ENCODE measurements around the gene ZNF777. TPM values are rescaled to one million over a fixed set of nuclear protein-coding genes. Genes with fewer than 3 reads are reported as not detected.
"Not testable (repeated sequence)": the region's sequence is repeated elsewhere in the genome, so short reads cannot be mapped to it uniquely, and the experiment has no call there.

Gene ZNF777
- polyA plus RNA-seq, 3 donors, result 0.13 to 2.0 (median 0.25) TPM

DNA sequence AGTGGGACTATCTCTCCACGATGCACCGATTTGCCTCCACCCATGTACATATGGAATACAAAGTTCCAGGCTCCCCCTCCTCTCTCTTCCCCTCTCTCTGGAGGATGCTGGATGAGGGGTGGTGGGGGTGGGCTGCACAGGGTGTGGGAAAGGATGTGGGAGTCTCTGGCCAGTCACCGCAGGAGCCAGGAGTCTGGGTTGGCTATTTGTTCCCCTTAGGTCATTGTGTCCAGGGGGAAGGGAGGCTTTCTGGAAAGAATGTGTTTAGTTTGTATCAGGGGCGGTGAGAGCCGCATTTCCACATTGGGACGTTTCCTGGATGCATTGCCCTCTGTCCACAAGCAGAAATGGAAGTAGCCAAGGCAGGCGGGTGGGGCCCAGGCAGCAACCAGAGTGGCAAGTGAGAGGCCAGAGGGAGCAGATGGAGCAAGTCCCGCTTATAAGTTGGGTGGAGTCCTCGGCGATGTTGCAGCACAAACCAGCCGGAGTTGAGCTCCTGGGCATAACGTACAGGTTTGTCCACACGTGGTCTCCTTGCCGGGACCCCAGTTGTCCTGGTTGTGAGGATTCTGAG is 63.3 kb downstream of the ZNF777 start:
- Mint-ChIP-seq H3K27ac (no peak overlapping the region), H3K4me1 (no peaks in the 10 kb centered on the region), H3K36me3 (no peaks in the 10 kb centered on the region), H3K4me3 (no peak overlapping the region), H3K27me3 (ENCODE audit: low read depth in 3 of 3) (peaks cover 5 to 31% (median 15%) of the 10 kb centered on the region in 3 donors), H3K9me3 (peaks cover 4 to 16% (median 10%) of the 10 kb centered on the region in 7 donors)
- Histone ChIP-seq H3K9me3 (replicated peaks in 1 of 2; ENCODE audit: control insufficient read depth in 1 of 2, insufficient read depth in 1 of 2, low read length in 2 of 2) (peaks cover 8 to 11% of the 10 kb centered on the region in 2 donors), H3K4me2 (replicated peaks; ENCODE audit: extremely low read depth, low read length, poor library complexity, severe bottlenecking) (no peak overlapping the region), H3K27me3 (ENCODE audit: control insufficient read depth in 2 of 2, insufficient read depth in 2 of 2, low read length in 2 of 2) (no peaks in the 10 kb centered on the region), H3K79me2 (ENCODE audit: insufficient read depth, low read length) (no peaks in the 10 kb centered on the region), H3K9ac (ENCODE audit: insufficient read depth, low read length, poor library complexity, severe bottlenecking) (no peak overlapping the region), H3K4me3 (replicated peaks in 1 of 3; ENCODE audit: low read depth in 2 of 3, low read length in 3 of 3) (no peak overlapping the region), H3K4me1 (ENCODE audit: control insufficient read depth in 1 of 2, insufficient read depth in 2 of 2, low read length in 2 of 2) (no peaks in the 10 kb centered on the region), H3K27ac (ENCODE audit: low read depth in 1 of 2, low read length in 2 of 2) (no peak overlapping the region), H3K36me3 (replicated peaks in 1 of 2; ENCODE audit: control insufficient read depth in 1 of 2, insufficient read depth in 2 of 2, low read length in 2 of 2) (no peaks in the 10 kb centered on the region), H2AFZ (ENCODE audit: insufficient read depth, low read depth, low read length, poor library complexity, severe bottlenecking) (no peak overlapping the region), H4K20me1 (ENCODE audit: insufficient read depth, low read length) (no peaks in the 10 kb centered on the region)
- no peak for DNase-seq
- 38% methylated on average over 12 of the region's 14 CpGs for WGBS (ENCODE audit: insufficient coverage)
- TF ChIP-seq, protein P1, sequence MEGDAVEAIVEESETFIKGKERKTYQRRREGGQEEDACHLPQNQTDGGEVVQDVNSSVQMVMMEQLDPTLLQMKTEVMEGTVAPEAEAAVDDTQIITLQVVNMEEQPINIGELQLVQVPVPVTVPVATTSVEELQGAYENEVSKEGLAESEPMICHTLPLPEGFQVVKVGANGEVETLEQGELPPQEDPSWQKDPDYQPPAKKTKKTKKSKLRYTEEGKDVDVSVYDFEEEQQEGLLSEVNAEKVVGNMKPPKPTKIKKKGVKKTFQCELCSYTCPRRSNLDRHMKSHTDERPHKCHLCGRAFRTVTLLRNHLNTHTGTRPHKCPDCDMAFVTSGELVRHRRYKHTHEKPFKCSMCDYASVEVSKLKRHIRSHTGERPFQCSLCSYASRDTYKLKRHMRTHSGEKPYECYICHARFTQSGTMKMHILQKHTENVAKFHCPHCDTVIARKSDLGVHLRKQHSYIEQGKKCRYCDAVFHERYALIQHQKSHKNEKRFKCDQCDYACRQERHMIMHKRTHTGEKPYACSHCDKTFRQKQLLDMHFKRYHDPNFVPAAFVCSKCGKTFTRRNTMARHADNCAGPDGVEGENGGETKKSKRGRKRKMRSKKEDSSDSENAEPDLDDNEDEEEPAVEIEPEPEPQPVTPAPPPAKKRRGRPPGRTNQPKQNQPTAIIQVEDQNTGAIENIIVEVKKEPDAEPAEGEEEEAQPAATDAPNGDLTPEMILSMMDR (IDR thresholded peaks at IDR 0.05), result no peak
- intact Hi-C loops (cut with micrococcal nuclease), result no loop called here

DNA sequence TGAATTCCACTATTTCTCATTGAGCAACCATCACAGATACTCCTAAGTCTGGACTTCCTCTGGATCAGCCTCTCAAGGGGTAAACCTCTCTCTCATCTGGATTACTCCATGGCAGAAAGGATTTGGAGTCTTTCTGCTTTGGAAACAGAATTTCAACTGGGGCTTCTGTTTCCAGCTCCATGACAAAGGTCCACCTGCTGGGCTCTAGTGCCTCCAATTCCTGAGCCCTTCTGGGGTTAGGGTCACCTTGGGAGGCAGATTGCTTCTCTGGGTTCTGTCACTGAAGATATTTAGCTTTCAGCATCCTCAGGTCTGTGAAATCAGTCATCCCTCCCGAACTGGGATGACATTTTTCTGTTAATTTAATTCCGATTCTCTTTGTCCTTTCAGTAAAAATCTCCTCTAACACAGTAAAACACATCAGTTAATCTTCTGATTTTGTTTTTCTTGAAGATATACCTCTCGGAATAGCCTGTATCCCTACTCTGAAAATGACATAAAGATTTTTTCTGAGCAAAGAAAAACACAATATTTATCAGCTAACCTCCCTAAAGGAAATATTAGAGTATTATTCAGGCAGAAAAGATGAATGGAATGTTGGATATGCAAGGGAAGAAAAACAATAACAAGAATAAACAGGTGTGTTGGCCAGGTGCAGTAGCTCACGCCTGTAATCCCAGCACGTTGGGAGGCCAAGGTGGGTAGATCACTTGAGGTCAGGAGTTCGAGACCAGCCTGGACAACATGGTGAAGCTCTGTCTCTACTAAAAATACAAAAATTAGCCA is 72.1 kb downstream of the ZNF777 start:
- H3K36me3 Mint-ChIP-seq; H3K4me1 Mint-ChIP-seq; H3K9me3 ChIP-seq (replicated peaks in 1 of 2; ENCODE audit: control insufficient read depth in 1 of 2, insufficient read depth in 1 of 2, low read length in 2 of 2); H2AFZ ChIP-seq (ENCODE audit: insufficient read depth, low read depth, low read length, poor library complexity, severe bottlenecking); H3K27me3 Mint-ChIP-seq (ENCODE audit: low read depth in 3 of 3); H3K36me3 ChIP-seq (replicated peaks in 1 of 2; ENCODE audit: control insufficient read depth in 1 of 2, insufficient read depth in 2 of 2, low read length in 2 of 2); H3K4me3 Mint-ChIP-seq; H3K79me2 ChIP-seq (ENCODE audit: insufficient read depth, low read length); DNase-seq; H3K27ac Mint-ChIP-seq; H3K4me2 ChIP-seq (replicated peaks; ENCODE audit: extremely low read depth, low read length, poor library complexity, severe bottlenecking); intact Hi-C loops (cut with micrococcal nuclease); H3K9ac ChIP-seq (ENCODE audit: insufficient read depth, low read length, poor library complexity, severe bottlenecking); H4K20me1 ChIP-seq (ENCODE audit: insufficient read depth, low read length); H3K27ac ChIP-seq (ENCODE audit: low read depth in 1 of 2, low read length in 2 of 2); H3K27me3 ChIP-seq (ENCODE audit: control insufficient read depth in 2 of 2, insufficient read depth in 2 of 2, low read length in 2 of 2); H3K4me1 ChIP-seq (ENCODE audit: control insufficient read depth in 1 of 2, insufficient read depth in 2 of 2, low read length in 2 of 2); H3K4me3 ChIP-seq (replicated peaks in 1 of 3; ENCODE audit: low read depth in 2 of 3, low read length in 3 of 3): not testable (repeated sequence)
- 73% methylated on average over 3 of the region's 6 CpGs for WGBS (ENCODE audit: insufficient coverage)
- H3K9me3 Mint-ChIP-seq, result peaks cover 1 to 17% (median 7%) of the 10 kb centered on the region in 7 donors

DNA sequence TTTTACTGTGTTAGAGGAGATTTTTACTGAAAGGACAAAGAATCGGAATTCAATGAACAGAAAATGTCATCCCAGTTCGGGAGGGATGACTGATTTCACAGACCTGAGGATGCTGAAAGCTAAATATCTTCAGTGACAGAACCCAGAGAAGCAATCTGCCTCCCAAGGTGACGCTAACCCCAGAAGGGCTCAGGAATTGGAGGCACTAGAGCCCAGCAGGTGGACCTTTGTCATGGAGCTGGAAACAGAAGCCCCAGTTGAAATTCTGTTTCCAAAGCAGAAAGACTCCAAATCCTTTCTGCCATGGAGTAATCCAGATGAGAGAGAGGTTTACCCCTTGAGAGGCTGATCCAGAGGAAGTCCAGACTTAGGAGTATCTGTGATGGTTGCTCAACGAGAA is 74.3 kb downstream of the ZNF777 start:
- peaks cover 9 to 23% (median 18%) of the 10 kb centered on the region in 7 donors for H3K9me3 Mint-ChIP-seq
- H3K4me3 Mint-ChIP-seq; H3K4me2 ChIP-seq (replicated peaks; ENCODE audit: extremely low read depth, low read length, poor library complexity, severe bottlenecking); H3K4me1 ChIP-seq (ENCODE audit: control insufficient read depth in 1 of 2, insufficient read depth in 2 of 2, low read length in 2 of 2); intact Hi-C loops (cut with micrococcal nuclease); H3K4me3 ChIP-seq (replicated peaks in 1 of 3; ENCODE audit: low read depth in 2 of 3, low read length in 3 of 3); DNase-seq; H2AFZ ChIP-seq (ENCODE audit: insufficient read depth, low read depth, low read length, poor library complexity, severe bottlenecking); H4K20me1 ChIP-seq (ENCODE audit: insufficient read depth, low read length); H3K36me3 ChIP-seq (replicated peaks in 1 of 2; ENCODE audit: control insufficient read depth in 1 of 2, insufficient read depth in 2 of 2, low read length in 2 of 2); H3K4me1 Mint-ChIP-seq; H3K27me3 Mint-ChIP-seq (ENCODE audit: low read depth in 3 of 3); H3K27me3 ChIP-seq (ENCODE audit: control insufficient read depth in 2 of 2, insufficient read depth in 2 of 2, low read length in 2 of 2); H3K27ac Mint-ChIP-seq; H3K36me3 Mint-ChIP-seq; H3K79me2 ChIP-seq (ENCODE audit: insufficient read depth, low read length); H3K9ac ChIP-seq (ENCODE audit: insufficient read depth, low read length, poor library complexity, severe bottlenecking); H3K27ac ChIP-seq (ENCODE audit: low read depth in 1 of 2, low read length in 2 of 2): not testable (repeated sequence)
- 92% methylated on average over 2 of the region's 4 CpGs for WGBS (ENCODE audit: insufficient coverage)
- H3K9me3 ChIP-seq (replicated peaks in 1 of 2; ENCODE audit: control insufficient read depth in 1 of 2, insufficient read depth in 1 of 2, low read length in 2 of 2), result peaks cover 0 to 18% of the 10 kb centered on the region in 2 donors
